ENCODE results near the gene MACROD1.

MACROD1 gene

DNA sequence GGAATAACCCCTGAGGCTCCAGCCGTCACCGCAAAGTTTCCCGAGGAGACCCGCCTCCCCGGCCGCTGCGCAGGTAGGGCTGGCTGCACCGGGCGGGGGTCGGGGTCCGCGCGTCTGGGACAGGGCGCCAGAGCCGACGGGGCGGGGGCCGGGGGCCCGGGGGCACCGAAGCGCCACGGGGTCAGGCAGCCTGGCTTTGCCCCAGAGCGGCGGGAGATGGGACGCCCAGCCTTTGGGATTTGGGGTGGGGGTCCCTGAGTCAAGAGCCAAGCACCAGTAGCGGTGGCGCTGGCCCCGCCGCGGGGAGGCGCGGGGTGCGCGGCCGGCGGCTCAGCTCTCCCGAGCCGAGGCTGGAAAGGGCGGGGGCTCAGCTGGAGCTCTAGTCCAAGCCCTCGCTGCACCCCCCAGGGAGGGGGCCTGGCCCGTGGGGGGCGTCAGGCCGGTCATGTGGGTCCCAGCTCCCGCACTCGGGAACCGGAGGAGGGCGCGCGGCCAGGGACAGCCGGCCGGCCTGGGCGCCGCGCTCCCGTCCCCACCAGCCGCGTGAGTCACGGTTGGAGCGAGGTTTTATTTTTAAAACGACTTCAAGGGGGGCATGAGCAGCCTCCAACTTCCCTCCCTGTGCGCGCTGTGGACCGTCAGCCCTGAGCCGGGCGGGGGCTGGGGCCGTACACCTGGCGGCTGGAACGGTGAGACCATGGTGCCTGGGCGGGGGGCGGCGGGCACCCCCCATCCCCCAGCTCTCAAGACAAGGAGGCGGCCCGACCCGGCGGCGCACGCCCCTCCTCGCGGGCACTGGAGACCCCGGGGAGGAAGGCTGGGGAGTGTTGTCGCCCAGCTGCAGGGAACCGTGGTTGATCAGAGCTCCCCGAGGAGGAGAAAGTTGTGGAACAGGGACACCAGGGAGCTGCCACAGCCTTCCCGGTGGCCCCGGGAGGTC lies 129.6 kb downstream of the MACROD1 start:
- DNase-seq (ENCODE audit: low read depth, low spot score), result no peak

DNA sequence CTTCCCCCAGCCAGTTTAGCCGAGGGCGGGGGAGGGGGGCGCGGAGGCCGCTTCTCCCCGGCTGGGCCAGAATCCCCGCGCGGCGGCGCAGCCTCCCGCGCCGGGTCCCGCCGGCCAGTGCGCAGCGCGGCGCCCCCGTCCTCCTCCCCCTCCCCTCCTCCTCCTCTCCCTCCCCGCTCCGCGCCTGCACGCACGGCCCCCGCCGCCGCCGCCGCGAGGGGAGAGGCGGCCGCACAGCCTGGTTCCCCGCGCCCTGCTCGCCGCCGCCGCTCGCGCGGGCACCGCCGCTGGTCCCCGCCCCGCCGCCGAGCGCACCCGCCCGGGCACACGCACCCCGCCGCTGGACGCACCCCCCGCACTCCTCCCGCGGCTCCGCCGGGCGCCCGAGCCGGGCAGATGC lies 130.3 kb downstream of the MACROD1 start, which contains the start of gene FLRT1:
FLRT1 (plus strand) TSS at position 356 of the 400 bp plus-strand sequence. CDS start 80,337 bp downstream, outside the sequence.
- DNase-seq (ENCODE audit: low read depth, low spot score), result no peak

DNA sequence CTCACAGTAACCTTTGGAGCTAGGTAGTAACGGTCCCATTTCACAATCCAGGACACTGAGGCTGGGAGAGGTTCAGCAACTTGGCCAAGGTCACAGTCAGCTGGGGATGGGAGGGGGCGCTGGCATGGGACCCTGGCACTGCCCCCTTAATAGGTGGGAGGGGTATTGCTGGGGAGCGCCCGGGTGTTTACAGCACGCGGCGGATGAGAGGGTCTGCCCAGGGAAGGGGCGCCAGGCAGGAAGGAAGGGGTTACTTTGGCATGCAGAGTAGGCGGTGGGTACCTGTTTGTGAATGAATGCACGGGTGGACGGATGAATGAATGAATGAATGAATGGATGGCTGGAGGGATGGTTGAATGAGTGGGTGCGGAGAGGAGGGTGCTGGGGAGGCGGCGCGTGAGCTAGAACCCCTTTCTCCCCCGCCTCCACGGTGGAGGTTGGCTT lies 130.8 kb downstream of the MACROD1 start:
- DNase-seq (ENCODE audit: low read depth, low spot score), result no peak

DNA sequence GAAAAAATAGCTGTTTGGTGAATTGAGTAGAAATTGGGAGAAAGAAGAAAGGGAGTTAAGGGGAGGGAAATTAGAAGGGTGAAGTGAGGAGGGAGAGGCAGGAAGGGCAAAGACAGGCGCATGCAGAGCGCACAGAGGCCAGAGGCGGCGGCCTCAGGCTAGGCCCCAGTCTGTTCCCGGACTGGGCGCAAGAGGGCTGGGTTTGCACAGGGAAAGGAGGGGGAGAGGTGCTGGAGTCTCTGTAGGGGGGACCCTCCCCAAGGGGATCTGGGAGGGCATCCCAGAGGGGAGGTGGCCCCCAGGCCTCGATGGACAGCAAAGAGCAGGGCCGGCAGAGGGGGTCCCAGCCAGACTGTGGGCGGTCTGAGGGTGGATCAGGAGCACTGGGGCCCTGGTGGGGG lies 131.5 kb downstream of the MACROD1 start:
- no peak for DNase-seq (ENCODE audit: low read depth, low spot score)

DNA sequence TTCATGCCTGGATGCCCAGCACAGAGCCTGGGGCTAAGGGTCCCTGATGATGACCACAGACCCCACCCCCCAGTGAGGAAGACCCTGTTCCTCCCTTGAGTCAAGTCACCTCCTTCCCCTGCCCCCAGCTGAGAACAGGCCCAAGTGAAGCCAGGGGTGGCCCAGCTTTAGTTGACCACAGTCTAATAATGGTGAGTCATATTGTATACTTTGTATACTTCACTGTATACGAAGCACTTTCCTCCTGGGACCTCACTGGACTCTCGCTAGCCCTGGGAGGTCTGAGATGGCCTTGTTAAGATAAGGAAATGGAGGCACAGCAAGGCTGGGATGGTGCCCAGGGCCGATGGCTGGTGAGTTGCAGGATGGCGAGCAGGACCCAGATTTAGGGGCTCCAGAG lies 133.9 kb downstream of the MACROD1 start:
- DNase-seq (ENCODE audit: low read depth, low spot score), result no peak

DNA sequence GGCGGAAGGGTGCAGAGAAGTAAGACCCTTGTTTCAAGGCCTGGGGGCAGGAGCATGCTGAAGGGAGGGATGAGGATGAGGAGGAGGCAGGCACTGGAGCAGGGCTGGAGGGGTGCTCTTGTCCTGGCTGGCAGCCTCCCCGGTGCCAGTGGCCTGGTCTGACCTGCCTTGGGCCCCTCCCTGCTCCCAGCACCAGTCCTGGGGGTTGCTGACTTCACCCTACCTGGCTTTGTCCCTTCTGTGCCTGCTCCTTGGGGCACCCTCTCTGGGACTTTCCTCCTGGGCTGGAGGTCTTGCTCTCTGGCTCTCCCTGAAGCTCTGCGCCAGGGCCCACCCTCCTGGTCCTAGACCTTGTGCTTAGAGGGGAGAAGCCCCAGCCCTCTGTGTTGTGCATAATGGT lies 134.9 kb downstream of the MACROD1 start:
- DNase-seq (ENCODE audit: low read depth, low spot score), result no peak

DNA sequence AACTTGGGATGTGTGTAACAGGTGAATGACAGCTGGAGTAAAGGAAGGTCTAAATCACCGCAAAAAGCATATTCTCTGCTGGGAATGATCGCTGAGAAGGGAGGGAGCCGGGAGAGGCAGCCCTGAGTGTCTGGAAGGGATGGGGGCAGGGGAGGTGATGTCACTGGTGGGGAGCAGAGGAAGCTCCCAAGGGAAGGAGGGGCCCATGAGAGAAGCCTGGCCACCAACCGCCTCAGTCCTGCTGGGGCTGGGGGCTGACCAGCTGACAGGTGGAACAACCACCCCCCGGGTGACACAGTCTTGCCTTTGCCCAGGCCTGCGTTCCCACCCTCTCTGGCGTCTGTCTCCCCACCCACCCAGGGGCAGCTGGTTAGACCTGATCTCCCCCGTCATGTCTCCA lies 136.1 kb downstream of the MACROD1 start:
- no peak for DNase-seq (ENCODE audit: low read depth, low spot score)

DNA sequence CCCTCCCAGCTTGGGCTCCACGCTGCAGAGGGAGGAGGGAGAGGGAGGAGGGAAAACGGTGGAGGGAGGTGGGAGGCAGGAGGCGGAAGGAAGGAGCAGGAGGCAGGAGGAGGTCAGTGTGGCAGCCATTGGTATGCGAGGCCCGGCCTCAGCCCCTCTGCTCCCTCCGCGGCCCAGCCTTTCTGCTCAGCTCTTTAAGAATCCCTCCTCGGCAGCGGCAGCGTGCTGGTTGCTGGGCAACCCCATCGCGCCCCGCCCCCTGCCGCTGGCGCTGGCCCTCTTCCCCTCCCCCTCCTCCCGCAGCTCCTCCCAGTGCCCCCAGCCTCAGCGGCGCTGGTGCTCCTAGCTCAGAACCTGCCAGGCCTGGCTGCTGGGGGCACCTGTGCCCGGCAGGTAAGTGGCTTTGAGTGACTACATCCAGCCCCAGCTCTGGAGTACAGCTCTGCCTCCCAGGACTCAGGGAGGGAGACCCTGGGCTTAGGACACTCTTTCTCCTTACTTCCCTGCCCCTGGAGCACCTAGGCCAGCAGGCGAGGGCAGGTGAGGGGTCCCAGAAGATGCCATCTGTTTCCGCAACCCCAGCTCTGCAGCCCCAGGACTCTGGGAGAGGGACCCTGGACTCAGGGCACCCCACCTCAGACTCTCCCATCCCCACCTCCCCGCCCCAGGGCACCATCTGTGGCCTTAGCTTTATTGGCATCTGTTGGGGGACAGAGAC lies 137.4 kb downstream of the MACROD1 start:
- no peak for DNase-seq (ENCODE audit: low read depth, low spot score)

DNA sequence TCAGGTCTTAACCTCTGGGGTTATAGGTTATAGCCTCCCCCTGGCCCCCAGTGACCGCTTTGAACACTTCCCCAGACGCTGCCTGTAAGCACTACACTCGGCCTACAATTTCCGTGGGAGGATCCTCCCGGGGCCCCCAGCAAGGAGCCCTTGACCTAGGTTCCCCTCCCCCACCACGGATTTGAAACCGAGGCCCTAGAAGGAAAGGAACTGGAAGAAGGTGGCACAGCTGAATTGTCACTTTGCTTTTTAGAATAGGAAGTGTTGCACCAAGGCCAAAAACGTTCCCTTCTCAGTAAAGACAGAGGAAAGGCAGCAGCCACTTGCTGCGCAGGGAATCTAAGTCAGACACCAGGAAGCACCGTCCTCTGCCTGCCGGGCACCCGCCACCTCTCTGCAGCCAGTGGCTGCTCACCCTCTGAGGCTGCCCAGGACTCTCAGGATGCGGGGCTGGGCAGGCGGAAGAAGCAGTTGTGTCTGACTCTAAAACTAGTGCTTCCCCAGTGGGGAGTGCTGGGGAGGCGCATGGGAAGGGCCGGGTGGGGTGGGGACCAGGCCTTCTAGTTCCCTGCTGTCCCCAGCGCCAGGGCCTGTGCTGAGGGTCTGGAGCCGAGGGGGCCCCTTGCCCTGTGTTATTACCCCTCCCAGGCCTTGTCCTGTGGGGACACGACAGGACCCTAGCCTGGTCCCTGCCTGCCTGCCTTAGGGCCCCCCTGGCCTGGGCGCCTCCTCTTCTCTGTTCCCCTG lies 138.1 kb downstream of the MACROD1 start:
- no peak for DNase-seq (ENCODE audit: low read depth, low spot score)

DNA sequence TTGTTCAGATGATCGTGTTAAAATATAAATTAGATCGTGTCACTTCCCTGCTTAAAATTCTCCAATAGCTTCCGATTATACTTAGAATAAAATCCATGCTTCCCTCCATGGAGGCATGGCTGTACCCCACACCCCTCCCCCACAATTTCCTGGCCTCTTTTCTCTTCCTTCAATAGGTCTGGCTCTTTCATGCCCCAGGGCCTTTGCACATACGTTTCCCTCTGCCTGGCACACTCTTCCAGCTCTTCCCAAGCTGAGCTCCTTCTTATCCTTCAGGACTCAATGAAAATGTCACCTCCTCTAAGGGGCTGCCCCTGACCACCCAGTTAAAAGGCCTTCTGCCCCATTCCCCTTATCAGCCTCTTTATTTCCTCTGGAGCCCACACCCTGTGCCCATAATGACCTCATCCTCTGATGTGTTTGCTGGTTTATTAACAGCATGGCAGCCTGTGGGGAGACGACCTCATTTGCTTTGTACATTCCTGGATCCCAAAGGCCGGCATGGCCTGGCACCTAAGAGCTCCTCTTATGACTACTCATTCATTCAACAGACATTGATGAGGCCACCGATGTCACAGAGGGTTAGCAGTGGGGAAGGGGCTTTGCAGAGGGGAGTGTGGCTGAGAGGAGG lies 139.2 kb downstream of the MACROD1 start:
- DNase-seq (ENCODE audit: low read depth, low spot score), result no peak

DNA sequence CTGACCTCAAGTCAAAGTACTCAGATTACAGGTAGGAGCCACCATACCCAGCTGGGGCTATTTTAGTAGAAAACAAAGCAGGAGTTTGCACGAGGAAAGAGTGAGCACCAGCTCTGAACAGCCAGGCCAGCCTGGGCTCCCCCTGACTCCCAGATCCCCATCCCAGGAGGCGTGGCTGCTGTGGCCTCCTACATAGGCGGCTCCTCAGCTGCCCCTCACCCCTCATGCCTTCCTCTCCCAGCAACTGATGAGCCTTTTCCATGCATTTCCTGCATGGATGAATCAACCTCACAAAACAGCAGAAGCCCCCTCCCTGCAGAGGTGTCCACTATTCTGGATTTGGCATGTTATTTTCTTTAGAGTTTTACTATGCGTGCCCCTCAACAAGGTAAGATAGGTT lies 140.7 kb downstream of the MACROD1 start:
- DNase-seq (ENCODE audit: low read depth, low spot score), result no peak

DNA sequence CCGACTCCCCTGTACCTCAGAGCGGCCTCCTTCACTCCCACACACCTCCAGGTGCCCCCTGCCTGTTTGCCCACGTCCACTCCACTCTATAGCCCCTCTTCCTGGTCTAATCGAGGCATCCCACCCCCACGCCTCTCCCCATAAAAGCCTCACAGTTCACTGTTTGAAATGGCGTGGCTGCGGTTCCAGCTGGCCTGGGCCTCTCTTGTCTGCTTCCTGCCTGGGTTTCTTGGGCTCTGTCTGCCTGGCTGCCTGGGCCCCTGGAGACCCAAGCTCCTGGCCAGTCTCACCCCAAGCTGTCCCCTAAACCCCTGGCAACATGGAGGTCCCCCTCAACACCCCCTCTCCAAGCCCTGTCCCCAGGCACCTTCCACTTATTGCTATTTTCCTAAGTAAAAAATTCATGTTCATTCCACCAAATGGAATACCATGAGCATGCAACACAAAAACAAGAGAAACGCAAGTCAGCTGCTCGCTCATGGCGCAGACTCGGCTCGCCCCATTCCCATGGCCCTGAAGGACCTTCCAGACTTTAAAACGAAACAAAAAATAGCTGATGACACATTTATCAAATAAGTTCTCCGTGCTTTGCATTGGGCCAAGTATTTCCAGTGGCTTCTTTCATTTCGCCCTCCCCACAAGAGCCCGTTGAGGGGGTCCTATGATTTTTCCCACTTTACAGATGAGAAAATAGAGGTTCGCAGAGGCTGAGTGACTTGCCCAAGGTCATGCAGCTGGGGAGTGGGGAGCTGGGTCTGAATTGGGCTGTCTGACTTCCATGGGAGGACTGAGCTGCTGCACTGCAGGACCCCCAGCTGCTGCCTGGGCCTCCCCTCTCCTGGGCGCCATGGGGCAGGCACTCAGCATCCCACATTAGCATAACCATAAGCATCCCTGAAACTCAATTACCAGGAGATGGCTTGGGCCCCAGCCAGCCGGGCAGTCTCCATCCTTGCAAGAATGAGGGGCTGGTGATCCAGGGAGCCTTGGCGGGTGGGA lies 141.9 kb downstream of the MACROD1 start:
- no peak for DNase-seq (ENCODE audit: low read depth, low spot score)

DNA sequence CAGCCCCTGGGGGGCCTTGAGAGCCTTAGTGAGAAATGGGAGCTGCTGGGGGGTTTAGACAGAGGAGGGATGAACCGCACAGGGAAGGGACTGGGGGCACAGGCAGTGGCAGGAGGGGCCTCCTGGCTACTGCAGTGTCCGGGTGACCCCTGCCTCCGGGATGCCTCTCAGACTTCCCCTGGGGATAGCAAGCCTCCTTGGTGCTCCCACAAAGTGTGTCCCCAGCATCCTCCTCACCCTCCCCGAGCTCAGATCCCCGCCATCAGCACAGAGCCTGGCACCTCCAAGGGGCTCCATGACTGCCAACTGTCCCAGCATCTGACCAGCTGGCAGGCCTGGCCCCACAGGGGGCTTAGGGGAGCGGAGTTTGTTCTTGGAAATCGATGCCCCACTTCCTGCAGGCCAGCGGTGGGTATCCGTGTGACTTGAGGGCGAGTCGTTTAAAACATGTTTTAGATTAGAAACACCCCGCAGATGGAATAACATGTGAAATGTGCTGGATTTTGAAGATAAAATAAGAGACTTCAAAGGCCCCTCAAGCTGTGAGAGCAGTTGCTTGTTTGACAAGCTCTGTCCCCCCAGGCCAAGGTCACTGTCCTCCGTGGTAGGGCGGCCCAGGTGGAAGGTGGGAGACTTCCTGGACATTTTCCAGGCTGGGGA lies 143.7 kb downstream of the MACROD1 start:
- no peak for DNase-seq (ENCODE audit: low read depth, low spot score)

DNA sequence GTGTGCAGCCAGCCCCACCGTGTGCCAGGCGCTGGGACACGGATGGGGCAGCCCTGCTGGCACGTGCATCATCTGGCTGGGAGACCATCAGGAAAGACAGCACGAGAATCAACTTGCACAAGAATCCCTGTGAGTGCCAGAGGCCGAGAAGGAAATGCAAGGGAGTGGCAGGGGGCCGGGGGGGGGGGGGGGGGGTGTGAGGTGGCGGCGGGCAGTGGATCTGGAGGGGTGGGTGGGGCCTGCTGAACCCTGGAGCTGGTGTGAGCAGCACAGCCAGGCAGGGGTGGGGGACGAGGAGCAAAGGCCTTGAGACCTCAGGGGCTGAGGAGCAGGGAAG lies 144.2 kb downstream of the MACROD1 start:
- no peak for DNase-seq (ENCODE audit: low read depth, low spot score)

DNA sequence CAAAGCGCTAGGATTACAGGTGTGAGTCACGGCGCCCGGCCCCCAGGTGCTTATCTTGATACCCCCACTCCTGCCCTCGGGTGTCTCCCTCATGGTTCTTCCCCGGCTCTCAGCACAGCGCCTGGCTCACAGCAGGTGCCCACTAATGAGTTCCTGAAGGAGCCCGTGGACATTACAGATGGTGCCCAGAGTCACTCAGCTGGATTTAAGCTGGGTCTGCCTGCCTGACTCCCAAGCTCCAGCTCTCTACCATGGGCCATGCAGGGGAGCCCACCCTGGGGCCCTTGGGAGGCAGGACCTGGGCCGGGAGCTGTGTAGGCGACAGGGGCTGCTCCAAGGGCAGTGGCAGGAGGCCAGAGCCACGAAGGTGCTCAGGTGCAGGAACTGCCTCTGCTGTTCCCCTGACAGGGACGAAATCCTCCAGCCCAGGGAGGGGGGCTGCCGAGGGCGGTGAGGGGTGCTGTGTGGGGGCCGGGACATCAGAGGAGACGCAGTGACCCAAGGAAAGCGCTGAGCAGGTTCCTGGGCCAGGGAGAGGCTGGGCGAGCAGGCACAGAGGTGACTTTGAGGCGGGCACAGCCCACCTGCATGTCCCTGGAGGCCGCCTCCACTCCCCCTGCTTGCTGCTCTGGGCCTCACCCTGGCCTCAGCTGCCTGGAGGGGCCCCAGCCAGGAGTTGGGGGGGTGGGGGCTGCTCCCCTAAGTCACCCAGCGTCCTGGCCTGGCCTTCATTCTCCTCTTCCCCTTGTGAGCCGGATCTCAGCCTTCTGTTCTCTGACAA lies 144.7 kb downstream of the MACROD1 start:
- no peak for DNase-seq (ENCODE audit: low read depth, low spot score)

DNA sequence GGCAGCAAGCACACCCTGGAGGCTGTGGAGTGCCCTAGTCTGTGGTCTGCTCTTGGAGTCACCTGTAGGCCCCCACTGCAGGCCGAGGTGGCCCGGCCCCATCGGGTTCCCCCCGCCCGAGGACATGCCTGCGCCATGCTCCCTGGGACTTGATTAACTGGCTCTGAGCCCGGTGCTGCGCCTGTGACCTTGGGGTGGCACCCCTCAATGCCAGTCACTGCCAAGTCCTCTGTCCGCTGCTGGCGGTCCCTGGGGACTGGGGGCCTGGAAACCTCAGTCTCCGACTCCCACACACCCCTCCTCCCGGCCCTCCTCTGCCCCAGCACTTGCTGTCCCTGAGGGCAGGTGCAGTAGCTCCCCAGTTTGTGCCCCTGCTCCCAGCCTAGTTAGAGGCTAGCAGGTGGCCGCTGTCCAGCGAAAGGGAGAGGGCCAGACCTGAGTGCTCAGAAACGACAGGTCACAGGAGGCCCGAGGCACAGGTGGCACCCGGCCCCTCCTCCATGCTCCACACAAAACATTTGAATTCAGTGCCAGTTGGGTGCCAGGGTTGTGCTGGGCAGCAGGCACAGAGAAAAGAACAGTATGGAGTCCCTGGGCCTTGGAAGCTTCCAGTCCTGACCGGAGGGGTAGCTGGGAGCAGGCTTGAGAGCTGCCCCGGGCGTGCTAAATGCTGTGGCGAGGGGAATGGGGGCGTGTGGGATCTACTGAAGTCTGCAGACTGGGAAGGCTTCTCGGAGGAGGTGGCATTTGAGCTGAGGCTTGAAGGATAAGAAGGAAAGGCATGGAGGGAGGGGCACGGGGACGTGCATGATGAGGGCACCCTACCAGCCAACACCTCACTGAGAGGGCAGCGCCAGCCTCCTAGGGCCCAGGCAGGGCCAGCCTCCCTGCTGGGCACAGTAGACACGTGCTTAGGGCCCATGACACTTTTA lies 146.5 kb downstream of the MACROD1 start:
- no peak for DNase-seq (ENCODE audit: low read depth, low spot score)

DNA sequence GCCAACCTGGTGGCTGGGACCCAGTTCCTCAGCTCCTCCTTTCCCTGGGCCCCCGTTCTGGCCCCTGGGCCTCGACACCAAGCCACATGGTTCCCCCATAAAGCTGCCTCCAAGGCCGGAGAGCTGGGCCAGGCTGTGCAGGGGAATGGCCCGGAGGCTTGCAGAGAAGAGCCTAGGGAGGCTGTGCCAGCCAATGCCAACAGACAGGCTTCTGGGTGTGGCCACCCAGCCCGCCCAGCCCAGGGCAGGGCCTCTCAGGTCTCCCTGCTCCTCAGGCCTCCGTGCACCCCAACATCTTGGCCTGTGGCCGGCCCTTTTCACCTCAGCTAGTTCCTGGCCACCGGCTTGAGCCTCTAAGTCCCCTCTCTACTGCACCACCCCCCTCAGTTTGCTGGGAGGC lies 147.6 kb downstream of the MACROD1 start:
- DNase-seq (ENCODE audit: low read depth, low spot score), result no peak

DNA sequence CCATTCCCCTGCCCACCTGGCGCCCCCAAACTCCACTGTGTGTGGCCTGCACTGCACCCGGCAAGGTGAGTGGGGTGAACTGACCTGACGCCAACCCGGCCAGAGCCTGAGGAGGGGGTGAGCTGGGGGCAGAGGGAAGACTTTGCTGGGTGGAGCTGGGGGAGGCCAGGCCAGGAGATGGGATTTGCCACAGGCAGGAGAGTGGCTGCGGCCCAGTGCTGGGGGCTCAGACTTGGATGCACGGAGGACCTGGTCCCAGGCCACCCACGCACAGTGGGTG lies 148.0 kb downstream of the MACROD1 start:
- DNase-seq (ENCODE audit: low read depth, low spot score), result no peak
